GM12878 (cell line): Measurements from ENCODE around the gene KRT86. TPM values are rescaled to one million over a fixed set of nuclear protein-coding genes. Genes with fewer than 3 reads are reported as not detected.

Source experiments
- ASH2L ChIP-seq: fragments of 300-600, 200-600 bp; sonication (generic); IDR thresholded peaks from 2 replicates; pipeline ENCODE4 v1.6.1; 2017; ENCODE audit warnings: low read depth, mild to moderate bottlenecking, borderline replicate concordance
- ATF7 ChIP-seq: fragments of 450-650 bp; IDR thresholded peaks from 2 replicates; pipeline ENCODE4 v1.6.1; 2016; ENCODE audit warnings: low read depth, mild to moderate bottlenecking
- BACH1 ChIP-seq: fragments of 450-650 bp; IDR thresholded peaks from 2 replicates; pipeline ENCODE4 v1.6.1; 2017; ENCODE audit warnings: mild to moderate bottlenecking, borderline replicate concordance
- BHLHE40 ChIP-seq, 2 experiments: fragments of 450-650 bp in 1 of 2; IDR thresholded peaks; 2 replicates each; pipeline ENCODE4 v1.6.1; 2011 to 2017; ENCODE audit warnings: low read depth in 2 of 2, borderline replicate concordance in 1 of 2, improper control_type of control experiment in 1 of 2, low read length in 1 of 2, mild to moderate bottlenecking in 1 of 2
- CTCF ChIP-seq, 3 experiments: IDR thresholded peaks in 2 of 3; conservative IDR thresholded peaks in 1 of 3; 2 replicates each; pipeline ENCODE4 v1.5.1; 2011; ENCODE audit warnings: low read depth in 3 of 3, low read length in 3 of 3, mild to moderate bottlenecking in 3 of 3, control low read depth in 2 of 3, moderate library complexity in 2 of 3, inconsistent platforms in 1 of 3, mixed read lengths in 1 of 3; ENCODE audit not compliant: control insufficient read depth in 2 of 3, insufficient read depth in 1 of 3; ENCODE audit errors: extremely low read depth in 1 of 3
- IRF4 ChIP-seq: IDR thresholded peaks from 2 replicates; pipeline ENCODE4 v1.6.1; 2011; ENCODE audit warnings: low read depth, low read length
- MTA3 ChIP-seq: IDR thresholded peaks from 2 replicates; pipeline ENCODE4 v1.6.1; 2012; ENCODE audit warnings: low read length, inconsistent platforms, borderline replicate concordance
- MXI1 ChIP-seq: fragments of 150-350 bp; IDR thresholded peaks from 2 replicates; pipeline ENCODE4 v1.6.1; 2011; ENCODE audit warnings: low read depth, mild to moderate bottlenecking, inconsistent platforms, low read length, improper control_type of control experiment
- MYC ChIP-seq: IDR thresholded peaks from 2 replicates; pipeline ENCODE4 v1.6.1; 2011; ENCODE audit warnings: mild to moderate bottlenecking, low read length, moderate library complexity, inconsistent platforms; ENCODE audit not compliant: insufficient read depth, insufficient replicate concordance, insufficient read length, severe bottlenecking
- NR2C1 ChIP-seq: fragments of 450-650 bp; IDR thresholded peaks from 2 replicates; pipeline ENCODE4 v1.6.1; 2017; ENCODE audit warnings: antibody characterized with exemption, mild to moderate bottlenecking, moderate library complexity
- NR2F1 ChIP-seq: fragments of 450-650 bp; conservative IDR thresholded peaks from 2 replicates; pipeline ENCODE4 v1.6.1; 2017; ENCODE audit warnings: mild to moderate bottlenecking
- PAX5 ChIP-seq: IDR thresholded peaks from 2 replicates; pipeline ENCODE4 v1.6.1; 2011; ENCODE audit warnings: low read depth, low read length, borderline replicate concordance
- RAD21 ChIP-seq: IDR thresholded peaks from 2 replicates; pipeline ENCODE4 v1.6.1; 2011; ENCODE audit warnings: mild to moderate bottlenecking, low read depth, low read length, moderate library complexity; ENCODE audit not compliant: insufficient read depth
- RCOR1 ChIP-seq: conservative IDR thresholded peaks from 2 replicates; pipeline ENCODE4 v1.6.1; 2012; ENCODE audit warnings: low read depth, low read length, improper control_type of control experiment
- RUNX3 ChIP-seq: IDR thresholded peaks from 2 replicates; pipeline ENCODE4 v1.6.1; 2012; ENCODE audit warnings: low read length, inconsistent platforms
- SMC3 ChIP-seq: IDR thresholded peaks from 2 replicates; pipeline ENCODE4 v1.6.1; 2011; ENCODE audit warnings: low read length, improper control_type of control experiment, borderline replicate concordance
- YY1 ChIP-seq: IDR thresholded peaks from 2 replicates; pipeline ENCODE4 v1.6.1; 2011; ENCODE audit warnings: low read depth, mild to moderate bottlenecking, low read length
- ZBTB33 ChIP-seq: fragments of 450-650 bp; IDR thresholded peaks from 2 replicates; pipeline ENCODE4 v1.6.1; 2017; ENCODE audit warnings: mild to moderate bottlenecking
- polyA plus RNA-seq, 11 experiments: library from polyadenylated mRNA; depleted of rRNA in 4 of 11; unstranded in 6 of 11; stranded (reverse) in 5 of 11; fragments of >200 nt; fragmentation: Nextera tagmentation in 4 of 11; fragmentation: Illumina TruSeq in 1 of 11; extraction: Ambion mirVana in 4 of 11; extraction: Trizol in 1 of 11; gene quantifications; 1 replicate in 1 of 11; 2 replicates in 10 of 11; pipeline versions ENCODE4 v1.2.1 to v1.2.3, GENCODE V29; 2011 to 2016; ENCODE audit warnings: inconsistent platforms in 2 of 11, missing spikeins in 2 of 11, low read depth in 1 of 11
- total RNA-seq, 4 experiments: library from RNA; depleted of rRNA in 3 of 4; stranded (reverse); fragments of >200 nt in 3 of 4; fragmentation: Illumina TruSeq in 1 of 4; extraction: Trizol in 1 of 4; gene quantifications; 2 replicates each; pipeline versions ENCODE4 v1.2.1 to v1.2.3, GENCODE V29; 2013 to 2021
- TF ChIP-seq, protein P1 (sequence below): IDR thresholded peaks from 2 replicates; pipeline ENCODE4 v1.6.1; 2011; ENCODE audit warnings: low read depth, low read length, improper control_type of control experiment, borderline replicate concordance

KRT86 gene
- total and polyA plus RNA-seq, 10 of the 15 experiments (the other 5 are each of a cell fraction or from before 2014, with no cell fraction given), result 0.11 to 0.54 (median 0.18) TPM; not detected in 4

DNA sequence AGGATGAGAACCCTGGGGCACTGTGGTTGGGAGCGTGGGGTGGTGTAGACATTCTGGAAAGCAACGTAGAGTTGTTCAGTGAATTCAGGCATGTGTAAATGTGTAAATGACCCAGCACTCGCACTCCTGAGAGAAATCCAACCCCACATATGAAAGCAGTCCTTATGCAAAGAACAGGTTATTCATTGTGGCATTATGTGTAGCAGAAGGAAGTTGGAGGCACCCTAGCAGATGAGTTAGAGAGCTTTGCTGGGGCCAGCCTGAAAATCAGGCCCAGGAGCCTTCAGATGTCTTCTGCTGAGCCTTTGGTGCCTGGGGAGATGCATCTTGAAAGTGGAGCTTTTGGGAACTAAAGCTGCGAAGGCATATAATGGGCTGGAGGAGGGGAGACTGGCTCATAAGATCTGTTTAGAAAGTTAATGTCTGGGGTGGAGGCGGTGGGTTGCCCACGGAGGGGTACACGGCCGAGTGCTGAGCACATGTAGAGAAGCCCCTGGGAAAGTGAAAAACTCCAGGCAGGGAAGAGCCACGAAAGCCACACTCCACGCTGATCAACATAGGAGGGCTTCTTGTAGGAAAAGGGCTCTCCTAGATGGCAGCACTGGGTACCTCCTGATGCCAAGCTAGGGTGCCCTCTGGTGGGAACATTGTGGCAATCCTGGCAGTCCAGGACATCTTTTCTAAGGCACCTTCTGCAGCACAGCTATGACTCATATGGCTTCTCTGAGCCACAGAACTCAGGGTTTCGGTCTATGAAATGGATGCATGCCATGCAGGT, 52.8 kb downstream of the KRT86 start (continued):
- no peak for TF ChIP-seq NR2C1
- no peak for TF ChIP-seq PAX5
- 0 out of 2 replicates have a peak, but pooled peaks have one; percentile 50 for TF ChIP-seq IRF4
- peak; percentile 88 to 100 (median 93) for TF ChIP-seq CTCF (IDR thresholded peaks at IDR 0.05 in 2 of 3, conservative IDR thresholded peaks at IDR 0.05 in 1 of 3; ENCODE audit: control insufficient read depth in 2 of 3, extremely low read depth in 1 of 3, insufficient read depth in 1 of 3, low read depth in 3 of 3, low read length in 3 of 3)
- TF ChIP-seq BACH1, result no peak
- TF ChIP-seq ASH2L, result no peak
- peak; percentile 41; the same call in 1 of the 2 replicates for TF ChIP-seq RUNX3
- no peak for TF ChIP-seq NR2F1
- TF ChIP-seq BHLHE40 (IDR thresholded peaks at IDR 0.05; ENCODE audit: borderline replicate concordance in 1 of 2, low read depth in 2 of 2, low read length in 1 of 2), result peak in 1 of 2 experiments; percentile 17; a peak in 1 of 4 replicates
- no peak for TF ChIP-seq ZBTB33
- no peak for TF ChIP-seq ATF7
- no peak for TF ChIP-seq MYC
- TF ChIP-seq RCOR1, result no peak
- TF ChIP-seq RAD21, result peak; percentile 73
- TF ChIP-seq YY1, result peak; percentile 80
- no peak for TF ChIP-seq MTA3
- peak; percentile 92 for TF ChIP-seq SMC3
- no peak for TF ChIP-seq MXI1
- TF ChIP-seq, protein P1, sequence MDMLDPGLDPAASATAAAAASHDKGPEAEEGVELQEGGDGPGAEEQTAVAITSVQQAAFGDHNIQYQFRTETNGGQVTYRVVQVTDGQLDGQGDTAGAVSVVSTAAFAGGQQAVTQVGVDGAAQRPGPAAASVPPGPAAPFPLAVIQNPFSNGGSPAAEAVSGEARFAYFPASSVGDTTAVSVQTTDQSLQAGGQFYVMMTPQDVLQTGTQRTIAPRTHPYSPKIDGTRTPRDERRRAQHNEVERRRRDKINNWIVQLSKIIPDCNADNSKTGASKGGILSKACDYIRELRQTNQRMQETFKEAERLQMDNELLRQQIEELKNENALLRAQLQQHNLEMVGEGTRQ, result no peak
